DMS79 treated with DMSO at 0.1 percent for 48 hours (cell line): ENCODE data around the gene KCNMA1.

Experiments
- DNase-seq: peaks from one replicate; lab custom pipeline; 2025; lab: John Stamatoyannopoulos, UW

KCNMA1 gene

DNA sequence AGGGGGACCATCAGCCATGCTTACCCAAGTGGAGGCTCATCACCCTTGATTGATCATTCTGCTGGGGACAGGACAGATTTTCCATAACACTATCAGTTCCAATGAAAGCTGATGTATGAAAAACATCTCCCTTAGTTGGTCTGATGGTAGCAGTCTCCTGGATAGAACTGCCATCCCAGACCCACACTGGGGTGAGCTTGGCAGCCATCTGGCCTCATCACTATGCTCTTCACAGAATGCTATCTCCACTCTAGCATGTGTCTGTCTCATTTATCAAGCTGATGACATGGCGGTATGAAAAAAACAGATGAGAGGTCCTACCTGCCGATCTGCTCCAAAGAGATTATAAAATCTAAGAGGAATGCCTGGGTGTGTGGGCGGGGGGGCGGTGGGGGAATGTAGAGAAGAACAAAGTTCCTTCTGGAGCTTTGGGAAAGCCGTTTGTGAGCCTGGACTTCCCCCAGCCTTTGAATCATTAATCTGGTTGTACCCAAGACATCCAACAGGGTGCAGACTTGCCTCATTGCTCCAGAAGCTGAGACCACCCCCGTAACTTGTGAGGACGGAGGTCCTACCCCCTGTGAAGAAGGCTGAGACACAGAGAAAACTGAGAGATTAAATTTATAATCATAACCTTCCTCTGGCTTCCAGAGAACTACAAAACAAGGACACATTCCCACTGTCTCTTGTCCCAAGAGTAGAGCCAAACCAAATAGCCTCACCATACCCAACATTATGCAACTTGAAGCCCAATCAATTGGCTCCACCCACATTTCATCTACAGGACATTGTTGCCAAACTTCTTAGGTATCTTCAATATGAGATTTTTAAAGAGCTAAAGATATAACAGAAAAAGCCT is 340.8 kb downstream of the KCNMA1 start:
- no peak for DNase-seq

DNA sequence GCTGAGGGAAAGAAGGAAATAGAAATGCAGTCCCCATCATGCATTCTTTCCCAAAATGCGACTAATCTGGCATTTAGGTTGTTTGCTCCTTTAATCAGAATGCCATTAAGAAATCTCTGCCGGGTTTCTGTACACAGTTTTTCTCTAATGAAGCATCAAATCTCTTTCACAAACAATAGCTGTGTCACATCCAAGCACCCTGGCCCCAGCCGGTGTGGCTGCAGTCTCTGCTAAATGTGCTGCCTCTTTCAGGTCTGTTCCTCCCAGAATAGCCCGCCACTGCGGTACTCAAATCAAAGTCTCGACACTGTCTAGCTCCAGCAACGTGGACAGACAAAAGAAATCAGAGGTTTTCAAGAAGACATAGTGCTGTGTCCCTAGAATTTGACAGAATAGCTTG is 343.8 kb downstream of the KCNMA1 start:
- no peak for DNase-seq

DNA sequence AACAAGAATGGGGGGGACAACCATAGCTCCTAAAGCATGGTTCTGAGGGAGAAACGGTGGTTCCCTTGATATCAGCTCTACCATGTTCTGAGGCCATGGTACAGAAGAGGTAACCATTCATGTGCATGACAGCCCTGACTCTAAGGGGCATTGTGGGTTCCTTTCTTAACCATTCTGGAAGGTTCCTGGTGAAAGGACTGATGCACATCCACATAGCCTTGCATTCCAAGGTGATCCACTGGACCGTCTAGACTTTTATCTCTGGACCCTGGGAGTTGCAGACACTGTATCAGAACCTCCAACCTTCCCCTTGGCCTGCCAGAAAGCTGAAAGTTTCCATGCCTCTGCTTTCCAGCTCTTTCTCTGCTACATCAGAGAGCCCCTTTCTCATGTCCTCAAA is 344.3 kb downstream of the KCNMA1 start:
- DNase-seq, result no peak

DNA sequence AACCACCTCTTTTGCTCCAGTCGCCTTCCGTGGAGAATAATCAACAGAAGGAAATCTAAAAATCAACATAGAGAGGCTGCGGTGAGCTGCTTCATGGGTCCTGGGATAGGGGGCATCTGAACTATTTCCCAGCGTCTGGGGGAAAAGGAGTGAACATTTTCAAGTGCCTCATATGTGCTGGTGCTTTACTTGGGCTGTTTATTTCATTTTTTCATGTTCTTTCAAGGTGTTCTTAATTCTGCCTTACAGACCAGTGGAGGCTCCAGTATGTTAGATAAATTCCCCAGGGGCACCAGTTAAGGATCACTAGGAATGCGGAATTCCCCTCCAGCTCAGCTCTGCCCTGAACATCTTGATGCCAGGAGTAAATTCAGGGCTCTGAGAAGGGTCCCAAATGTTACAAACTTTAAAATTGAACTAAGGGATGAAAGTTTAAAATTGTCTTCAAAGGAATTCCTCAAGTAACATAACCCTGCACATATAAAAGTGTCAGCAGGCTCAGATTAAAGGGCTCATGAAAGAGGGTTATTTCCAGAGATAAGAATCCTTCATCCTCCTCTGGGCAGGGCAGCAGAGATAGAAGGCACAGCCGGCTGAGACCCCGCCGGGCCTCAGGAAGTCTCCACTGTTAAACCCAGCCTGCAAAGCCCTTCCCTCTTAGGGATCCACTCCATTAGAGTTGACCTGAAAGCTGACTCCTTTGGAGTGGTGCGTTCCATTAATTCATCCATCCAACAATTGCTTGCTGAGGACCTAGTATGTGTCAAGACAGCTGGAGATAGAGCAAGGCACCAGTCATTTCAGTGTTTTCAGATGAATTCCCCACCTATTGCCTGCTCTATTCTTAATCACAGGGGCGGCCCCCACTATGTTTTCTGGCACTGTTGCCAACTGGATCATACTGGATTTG is 345.8 kb downstream of the KCNMA1 start:
- DNase-seq, result no peak

DNA sequence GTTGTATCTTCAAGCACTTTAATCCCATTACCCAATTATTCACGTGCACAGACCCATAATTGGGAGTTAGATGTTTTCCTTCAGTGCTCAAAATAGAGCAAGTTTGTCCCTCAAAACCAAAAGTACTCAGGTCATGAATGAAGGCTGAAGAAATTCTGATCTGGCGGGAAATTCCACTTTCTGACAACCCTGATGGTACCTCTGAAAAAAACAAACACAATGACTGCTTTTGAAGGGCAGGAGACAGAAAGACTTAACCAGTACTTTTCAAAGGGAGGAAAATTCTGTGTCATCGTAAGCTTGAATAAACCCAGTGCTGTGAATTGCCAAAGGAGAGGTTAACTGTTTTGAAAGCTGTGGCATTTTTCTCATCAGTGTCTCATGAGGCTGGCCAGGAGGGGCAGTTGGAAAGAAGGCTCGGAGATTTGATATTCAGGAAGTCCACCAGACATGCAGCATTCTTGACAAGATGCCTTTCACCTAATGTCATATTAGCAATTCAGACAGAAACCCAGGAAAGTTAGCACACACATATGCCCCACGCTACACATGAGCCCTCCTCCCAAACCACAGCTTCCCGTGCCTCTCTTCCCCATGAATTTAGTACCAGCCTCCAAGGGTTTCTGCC is 347.0 kb downstream of the KCNMA1 start:
- DNase-seq, result no peak

DNA sequence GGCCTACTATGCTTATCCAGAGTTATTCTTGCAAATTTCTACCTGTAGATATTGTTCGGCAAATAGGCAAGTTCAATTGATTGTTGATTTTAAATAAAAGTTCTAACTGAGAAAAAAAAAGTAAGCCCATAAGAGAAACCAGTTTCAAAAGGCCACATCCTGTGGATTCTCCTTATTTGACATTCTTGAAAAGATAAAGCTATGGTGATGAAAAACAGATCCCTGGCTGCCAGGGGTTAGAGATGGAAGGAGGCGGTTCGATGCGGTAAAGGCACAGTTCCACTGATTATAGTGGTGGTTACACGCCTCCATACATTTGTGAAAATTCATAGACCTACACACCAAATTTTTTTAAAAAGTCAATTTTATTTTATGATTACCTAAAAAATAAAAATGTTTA is 347.8 kb downstream of the KCNMA1 start:
- no peak for DNase-seq

DNA sequence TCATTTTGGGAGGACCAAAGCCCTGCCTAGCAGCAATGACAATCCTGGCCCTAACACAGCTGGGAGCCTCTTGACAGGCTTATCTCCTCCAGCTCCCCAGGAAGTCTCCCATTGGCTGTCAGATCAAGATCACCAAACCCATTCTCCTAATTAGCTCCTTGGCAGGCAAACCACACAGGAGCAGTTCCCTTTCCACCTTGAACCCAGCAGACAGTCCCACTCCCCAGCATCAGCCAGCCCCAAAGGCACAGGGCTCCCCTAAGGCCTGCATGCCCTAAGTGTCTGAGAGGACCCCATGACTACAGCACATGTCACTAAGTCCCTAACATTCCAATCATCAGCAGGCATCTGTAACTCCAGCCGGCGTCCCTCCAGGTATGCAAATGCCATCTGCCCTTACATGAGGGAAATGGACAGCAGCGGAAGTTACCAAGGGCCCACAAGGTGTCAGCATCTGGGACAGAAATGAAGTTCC is 348.5 kb downstream of the KCNMA1 start:
- no peak for DNase-seq

DNA sequence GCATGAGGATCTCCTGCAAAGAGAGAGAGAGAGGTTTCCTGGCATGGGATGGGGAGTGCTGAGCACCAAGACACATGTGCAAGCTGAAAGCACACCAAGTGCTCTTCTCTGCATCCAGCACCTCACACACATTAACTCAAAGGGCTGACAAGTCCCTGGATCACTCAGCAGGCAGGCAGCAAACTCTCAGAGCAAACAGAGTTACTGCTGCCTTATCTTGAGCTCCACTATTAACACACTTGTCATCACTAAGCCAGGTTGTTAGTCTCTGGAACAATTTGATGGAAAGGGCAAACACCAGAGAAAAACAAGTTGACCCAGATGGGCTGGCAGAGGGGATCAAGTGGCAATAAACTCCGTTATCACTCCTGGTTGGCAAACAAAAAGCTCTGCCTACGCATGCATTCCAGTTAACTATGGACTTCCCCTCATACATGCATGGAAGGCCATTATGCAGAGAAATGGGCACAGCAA is 349.9 kb downstream of the KCNMA1 start:
- DNase-seq, result peak; percentile 71

DNA sequence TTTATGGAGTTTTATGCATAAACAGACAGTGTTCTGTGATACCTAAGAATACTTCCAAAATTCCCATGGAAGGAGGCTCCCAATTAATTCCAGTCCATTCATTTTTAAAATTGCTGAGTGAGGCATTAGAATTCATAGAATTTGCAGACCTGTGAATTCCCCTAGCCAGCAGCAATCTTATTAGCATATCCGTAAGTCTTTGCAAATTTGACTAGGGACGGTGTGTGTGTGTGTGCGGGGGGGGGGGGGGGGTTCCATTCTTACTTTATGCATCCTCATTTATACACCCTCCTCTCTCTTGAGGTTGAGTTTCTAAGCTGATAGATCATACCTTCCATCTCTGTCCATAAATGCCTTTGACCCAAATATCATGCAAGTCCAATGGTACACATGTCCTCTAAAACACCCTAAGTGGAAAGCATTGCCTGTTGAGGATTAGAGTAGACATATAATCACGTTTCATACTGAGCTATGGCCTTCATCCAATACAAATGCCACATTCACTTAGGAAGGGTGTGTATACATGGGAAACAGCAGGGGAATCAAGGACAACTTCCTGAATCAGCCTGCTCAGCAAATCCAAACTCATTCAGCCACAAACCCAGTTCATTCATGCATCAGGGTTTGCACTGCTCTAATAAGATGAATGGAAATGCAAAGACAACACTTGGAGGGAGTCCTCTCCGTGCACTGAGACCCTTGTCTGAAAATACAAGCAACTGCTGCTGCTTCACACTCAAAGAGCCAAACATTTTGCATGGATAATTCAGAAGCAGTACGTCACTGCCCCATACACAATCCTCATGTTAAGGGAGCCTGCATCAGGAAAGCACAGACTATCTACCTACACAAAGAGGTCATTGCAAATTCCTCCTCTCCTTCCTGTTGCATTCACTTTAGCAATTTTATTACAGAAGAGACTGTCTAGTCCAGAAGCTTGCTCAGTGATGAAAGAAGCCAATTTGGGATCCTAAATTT is 350.8 kb downstream of the KCNMA1 start:
- DNase-seq, result peak; percentile 45

DNA sequence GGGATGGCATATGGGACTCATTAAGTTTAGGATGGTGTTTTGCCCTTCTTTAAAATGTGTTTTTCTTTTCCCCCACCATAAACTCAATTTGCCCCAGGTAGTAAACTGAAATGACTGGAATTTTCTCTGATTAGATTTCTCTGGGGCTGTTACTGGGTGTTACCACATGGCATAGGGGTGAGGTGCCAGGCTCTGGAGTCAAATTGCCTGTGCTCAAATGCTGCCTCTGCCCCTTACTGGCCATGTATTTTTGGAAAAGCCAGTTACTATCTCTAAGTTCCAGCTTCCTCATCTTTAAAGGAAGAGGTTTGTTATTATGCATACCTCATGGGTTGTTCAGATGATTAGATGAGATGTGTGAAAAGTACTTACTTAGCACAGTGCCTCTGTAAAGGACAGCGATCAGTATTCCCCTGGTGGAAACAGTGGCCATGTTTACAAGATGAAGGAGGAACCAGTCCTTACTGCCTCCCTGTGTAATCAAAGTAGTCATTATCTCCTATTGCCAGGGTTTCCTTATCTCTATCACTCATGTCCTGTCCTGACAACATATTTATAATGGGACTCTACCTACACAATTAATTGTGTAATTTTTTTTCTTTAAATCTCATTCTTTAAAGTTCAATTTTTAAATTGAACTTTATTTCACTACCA is 352.0 kb downstream of the KCNMA1 start:
- DNase-seq, result no peak

DNA sequence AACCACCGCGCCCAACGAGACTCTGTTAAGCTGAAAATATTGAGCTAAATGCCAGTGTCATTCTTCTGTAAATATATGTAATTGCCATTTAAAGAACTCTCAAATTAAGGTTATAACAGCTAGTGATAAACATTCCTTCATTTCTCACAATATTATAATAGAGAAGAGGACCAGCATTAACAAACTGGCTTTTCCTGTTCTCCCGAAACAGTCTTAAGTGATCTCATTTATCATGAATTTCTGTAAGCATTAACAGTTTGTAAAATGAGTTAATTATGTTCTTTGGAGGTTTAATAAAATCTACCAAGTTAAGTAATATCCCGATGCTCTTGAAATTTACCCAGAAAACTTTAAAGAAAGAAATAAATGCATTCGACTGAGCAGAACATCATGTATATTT is 352.8 kb downstream of the KCNMA1 start:
- no peak for DNase-seq

DNA sequence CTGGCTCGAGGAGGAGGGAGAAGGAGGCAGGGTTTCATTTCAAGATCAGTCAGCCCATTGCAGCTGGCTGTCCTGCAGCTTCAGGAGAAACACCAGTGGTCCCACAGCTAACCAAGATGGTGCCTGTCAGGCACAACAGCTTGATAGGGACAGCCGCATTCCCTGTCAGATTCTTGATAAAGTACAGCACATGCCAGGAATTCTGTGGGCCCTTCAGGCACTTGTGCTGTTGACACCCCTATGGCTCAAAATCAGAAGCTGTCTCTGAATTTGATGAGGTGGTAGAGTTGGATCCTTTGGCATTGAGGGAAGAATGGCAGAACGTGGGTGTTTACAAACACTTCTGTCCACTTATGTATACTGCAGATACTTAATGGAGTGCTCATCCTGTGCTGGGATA is 354.3 kb downstream of the KCNMA1 start:
- DNase-seq, result no peak

DNA sequence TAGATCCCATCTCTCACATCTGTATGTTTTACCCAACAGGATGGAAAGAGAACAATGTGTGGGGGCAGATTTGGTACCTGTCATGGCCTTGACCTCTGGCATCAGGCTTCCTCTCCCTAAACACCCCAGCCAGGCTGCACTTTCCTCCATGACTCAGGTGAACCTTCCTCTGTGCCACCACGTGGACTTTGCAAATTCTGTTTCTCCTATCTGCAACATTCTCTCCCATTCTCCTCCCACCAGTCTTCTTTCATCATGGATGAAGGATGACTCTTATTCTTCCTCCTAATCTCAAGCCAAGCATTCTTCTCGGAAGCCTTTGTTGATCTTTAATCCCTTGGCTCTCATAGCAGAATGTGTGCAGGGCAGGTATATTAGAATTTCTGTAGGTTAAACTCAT is 355.4 kb downstream of the KCNMA1 start:
- DNase-seq, result no peak

DNA sequence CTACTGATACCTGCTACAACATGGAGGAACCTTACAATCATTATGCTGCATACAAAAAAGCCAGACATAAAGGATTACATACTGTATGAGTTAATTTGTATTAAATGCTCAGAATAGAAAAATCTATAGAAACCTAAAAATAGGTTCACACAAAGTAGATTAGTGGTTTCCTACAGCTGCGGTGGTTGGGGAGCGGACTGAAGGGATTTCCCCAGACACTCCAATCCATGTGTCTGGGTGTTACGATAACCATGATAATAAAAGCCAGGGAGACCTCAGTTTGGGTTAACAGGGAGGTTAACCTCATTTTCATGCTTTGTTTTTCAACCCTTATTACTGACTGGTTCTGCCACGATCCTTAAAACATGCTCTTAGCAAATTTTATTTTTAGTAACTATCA is 355.9 kb downstream of the KCNMA1 start:
- DNase-seq, result no peak

DNA sequence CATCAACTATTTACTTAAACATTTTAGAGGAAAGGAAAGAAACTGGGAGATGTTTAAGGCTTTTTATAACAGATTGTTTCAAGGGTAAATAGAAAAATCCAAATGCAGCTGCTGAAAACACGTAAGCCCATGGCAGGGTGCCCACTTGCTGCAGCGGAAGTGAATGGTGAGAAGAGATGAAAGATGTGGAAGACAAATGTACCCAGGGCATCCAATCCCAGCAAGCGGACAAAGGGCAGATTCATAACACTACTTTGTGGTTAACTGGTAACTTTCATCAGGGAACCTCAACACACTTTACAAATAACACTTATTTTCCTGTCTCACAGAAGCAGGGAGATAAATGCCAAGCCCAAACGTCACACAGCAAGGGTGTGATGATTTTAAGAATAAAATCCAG is 358.4 kb downstream of the KCNMA1 start:
- no peak for DNase-seq

DNA sequence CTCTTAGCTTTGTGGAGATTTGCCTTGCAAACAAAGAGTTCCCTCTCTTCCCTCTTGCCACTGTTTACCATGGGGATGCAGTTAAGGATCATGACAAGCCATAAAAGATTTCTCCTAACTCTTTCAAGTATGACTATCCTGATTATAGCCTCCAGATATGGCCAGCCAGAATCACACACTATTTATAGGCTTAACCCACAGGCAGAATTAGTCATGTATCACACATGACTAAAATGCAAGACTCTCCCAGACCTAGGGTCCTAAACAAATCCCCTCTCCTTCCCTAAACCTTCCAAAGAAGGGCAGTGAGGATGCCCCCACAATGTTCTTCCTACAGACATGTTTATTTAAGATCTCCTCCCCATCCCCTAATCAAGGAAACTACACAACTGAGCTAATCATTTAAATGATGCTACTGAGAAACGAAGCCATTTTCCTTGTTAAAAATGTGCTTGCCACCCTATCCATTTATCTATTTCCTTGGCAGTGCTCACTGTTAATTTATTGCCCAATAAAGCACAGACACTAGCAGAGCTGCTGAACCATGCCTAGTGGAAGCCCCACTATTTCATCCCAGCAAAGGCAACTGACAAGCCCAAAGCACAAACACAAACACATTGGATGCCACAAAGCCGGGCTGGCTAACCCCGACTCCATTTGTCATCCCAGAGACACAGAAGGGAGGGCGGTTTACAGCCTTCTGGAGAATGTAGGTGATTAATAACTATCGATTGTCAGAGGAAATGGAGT is 363.4 kb downstream of the KCNMA1 start:
- no peak for DNase-seq

DNA sequence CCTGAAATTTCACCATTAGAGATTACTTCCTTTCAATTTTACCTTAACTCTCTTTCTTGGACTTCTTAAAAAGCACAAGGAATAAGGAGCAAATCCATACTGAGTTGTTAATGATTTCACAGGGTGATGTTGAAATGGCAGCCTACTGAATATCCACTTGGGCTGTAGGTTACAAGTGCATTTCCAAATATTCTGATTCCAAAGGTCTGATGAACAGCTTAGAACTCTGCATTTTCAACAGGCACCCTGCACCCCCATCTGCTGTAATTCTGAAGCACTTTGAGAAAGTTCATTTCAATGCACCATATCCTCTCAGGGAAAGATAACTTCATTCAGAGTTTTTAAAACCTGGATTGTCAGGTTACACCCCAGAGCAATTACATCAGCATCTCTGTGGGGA is 368.4 kb downstream of the KCNMA1 start:
- no peak for DNase-seq

DNA sequence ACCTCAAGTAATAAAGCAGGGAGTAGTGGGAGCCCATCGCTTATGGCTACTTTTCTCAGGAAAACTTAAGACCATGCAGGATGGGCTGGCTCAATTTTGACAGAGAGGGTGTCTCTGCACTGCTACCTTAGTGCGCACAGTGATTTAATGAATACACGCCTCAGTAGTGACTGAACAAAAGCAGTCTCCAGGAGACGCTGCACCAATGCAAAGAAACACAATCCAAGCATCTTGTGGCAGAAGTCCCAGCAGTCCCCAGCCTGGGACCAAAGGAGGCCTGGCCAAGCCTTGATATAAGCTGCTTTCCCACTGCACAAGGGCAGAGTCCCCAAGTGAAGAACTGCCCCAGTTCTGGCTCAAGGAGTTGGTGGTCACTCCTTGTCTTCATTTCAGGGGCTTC is 368.9 kb downstream of the KCNMA1 start:
- DNase-seq, result no peak

DNA sequence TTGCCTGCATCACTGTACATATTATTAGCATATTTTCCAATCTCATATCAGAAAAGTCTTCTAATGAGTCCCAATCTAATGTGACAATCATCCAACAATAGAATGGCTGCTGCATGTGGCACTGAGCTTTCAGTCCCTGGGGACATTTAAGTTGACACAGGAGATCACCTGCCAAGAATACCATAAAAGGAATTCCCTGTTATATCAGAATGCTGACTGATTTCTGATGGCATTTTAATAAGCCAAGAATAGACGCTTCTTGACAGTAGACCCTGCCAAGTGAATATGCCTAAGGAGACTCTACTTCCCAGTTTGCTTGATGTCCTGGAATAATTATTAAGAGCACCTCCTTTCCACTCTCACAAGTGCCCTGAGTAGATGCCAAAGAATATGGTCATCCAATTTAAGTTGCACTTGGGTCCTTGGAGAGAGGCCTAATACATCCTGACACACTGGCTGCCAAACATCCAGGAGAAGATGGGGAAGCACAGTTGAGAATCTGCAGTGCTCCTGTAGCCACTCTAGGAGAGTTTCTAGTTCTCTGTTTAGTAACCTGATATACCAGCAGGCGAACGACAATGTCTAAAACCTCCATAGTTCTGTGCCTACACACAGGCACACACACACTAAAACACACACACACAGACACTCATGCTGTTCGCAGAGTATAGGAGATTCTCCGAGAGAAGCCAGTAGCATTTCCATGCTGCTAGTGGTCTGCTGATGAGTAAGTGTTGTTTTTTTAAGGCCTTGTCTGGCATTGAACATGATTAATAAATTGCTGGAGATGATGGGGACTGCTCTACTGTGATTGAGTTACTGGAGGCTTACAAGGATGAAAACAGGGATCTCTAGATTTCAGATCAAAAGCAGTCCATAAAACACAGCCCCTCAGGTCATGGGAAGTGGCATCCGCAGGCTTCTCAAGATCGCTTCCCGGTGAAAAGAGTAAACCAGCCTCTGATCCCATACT is 369.6 kb downstream of the KCNMA1 start:
- peak; percentile 33 for DNase-seq
